Measurements from ENCODE around the gene AARS2.

AARS2 gene

DNA sequence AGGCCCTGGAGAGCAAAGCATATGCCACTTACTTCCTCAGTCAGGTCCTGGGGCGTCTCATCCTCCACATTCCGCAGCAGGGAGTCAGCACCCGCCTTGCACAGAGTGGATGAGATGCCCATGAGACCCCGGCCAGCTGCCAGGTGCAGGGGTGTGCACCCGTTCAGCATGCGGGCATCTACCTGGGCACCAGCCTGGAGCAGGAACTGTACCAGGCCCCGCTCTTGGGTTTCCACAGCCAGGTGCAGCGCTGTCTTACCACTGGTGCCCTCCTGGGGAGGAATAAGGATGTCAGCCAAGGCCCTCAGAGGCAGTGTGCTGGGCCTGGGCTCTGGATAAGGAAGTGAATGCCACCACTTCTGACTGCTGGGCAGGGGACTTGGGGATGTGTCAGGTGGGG, 53.1 kb downstream of the AARS2 start:
- TF ChIP-seq, protein P1, sequence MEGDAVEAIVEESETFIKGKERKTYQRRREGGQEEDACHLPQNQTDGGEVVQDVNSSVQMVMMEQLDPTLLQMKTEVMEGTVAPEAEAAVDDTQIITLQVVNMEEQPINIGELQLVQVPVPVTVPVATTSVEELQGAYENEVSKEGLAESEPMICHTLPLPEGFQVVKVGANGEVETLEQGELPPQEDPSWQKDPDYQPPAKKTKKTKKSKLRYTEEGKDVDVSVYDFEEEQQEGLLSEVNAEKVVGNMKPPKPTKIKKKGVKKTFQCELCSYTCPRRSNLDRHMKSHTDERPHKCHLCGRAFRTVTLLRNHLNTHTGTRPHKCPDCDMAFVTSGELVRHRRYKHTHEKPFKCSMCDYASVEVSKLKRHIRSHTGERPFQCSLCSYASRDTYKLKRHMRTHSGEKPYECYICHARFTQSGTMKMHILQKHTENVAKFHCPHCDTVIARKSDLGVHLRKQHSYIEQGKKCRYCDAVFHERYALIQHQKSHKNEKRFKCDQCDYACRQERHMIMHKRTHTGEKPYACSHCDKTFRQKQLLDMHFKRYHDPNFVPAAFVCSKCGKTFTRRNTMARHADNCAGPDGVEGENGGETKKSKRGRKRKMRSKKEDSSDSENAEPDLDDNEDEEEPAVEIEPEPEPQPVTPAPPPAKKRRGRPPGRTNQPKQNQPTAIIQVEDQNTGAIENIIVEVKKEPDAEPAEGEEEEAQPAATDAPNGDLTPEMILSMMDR (IDR thresholded peaks at IDR 0.05; ENCODE audit: control insufficient read depth, insufficient read depth, low read depth, low read length, missing control alignments): no peak
- DNase-seq (ENCODE audit: low read depth): no peak
- no peak overlapping the region for H3K4me3 ChIP-seq (ENCODE audit: control insufficient read depth, low read depth, low read length)

DNA sequence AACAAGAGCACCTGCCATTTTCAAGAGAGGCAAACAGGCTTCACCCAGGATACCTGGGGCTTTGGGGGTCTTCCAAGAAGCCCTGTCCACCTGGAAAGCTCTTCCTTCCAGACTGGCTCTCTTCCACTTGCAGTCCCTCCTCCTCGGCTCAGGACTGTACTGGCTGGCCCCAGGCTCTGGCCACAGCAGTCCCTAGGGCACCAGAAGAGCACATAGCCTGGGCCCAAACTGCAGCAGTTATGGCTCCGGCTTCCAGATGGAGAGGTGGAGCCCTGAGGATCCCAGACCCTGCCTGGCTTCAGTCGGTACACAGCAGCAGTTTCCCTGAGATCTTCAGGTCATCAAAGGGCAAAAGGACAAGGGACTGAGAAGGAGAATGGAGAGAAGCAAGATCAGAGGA, 54.2 kb downstream of the AARS2 start:
- DNase-seq (ENCODE audit: low read depth): no peak
- TF ChIP-seq, protein P1 (IDR thresholded peaks at IDR 0.05; ENCODE audit: control insufficient read depth, insufficient read depth, low read depth, low read length, missing control alignments): no peak
- H3K4me3 ChIP-seq (ENCODE audit: control insufficient read depth, low read depth, low read length): no peak overlapping the region

DNA sequence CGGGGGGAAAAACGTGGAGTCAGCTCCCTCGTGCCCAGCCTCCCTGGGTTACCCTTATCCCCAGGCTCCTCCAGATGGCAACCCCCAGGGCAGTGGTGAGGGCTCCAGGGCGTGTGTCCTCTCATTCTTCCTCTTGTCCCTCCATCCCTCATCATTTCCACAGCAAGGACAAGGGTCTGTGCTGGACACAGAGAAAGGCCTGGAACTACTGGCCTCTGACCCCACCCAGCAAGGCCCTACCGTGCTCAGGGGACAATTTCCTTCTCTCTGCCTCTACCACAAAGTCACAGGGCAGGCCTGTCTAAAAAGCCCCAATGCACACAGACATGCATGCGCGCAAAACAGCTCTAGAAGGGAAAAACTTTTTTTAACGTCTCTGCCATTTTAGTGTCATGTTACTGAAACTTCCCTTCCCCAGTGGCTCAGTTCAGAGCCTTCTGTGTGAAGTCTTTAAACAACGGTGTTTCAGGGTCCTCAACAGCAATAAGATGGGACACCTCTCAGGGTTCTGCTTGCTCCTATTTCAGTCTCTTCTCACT, 54.8 kb downstream of the AARS2 start:
- no peak overlapping the region for H3K4me3 ChIP-seq (ENCODE audit: control insufficient read depth, low read depth, low read length)
- DNase-seq (ENCODE audit: low read depth): no peak
- TF ChIP-seq, protein P1 (IDR thresholded peaks at IDR 0.05; ENCODE audit: control insufficient read depth, insufficient read depth, low read depth, low read length, missing control alignments): no peak

DNA sequence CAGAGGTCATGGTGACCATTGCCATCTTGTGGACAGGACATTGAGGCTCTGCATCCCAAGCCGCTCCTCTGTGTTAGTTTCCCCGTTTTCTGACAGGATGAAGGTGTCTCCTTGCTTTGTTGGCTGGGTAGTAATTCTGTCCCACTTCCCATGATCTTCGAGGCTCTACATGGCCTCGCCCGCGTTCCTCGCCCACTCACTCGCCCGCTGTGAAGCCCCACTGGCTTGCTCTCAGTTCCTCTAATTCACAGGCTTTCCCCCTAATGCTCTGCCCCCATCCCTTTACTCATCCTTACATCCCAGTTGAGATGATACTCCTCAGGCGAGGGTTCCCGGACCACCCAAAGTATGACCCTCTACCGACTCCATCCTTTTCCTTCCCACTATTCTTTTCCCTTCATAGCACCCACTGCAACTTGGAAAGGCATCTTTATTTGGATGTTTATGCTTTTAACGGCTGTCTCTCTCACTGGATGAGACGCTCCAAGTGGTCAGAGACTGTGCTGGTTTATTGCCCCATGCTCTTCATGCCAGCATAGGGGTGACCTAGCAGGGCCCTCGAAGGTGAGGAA, 55.3 kb downstream of the AARS2 start:
- DNase-seq (ENCODE audit: low read depth): no peak
- TF ChIP-seq, protein P1 (IDR thresholded peaks at IDR 0.05; ENCODE audit: control insufficient read depth, insufficient read depth, low read depth, low read length, missing control alignments): no peak
- peak overlapping the region; percentile 89 for H3K4me3 ChIP-seq (ENCODE audit: control insufficient read depth, low read depth, low read length)

DNA sequence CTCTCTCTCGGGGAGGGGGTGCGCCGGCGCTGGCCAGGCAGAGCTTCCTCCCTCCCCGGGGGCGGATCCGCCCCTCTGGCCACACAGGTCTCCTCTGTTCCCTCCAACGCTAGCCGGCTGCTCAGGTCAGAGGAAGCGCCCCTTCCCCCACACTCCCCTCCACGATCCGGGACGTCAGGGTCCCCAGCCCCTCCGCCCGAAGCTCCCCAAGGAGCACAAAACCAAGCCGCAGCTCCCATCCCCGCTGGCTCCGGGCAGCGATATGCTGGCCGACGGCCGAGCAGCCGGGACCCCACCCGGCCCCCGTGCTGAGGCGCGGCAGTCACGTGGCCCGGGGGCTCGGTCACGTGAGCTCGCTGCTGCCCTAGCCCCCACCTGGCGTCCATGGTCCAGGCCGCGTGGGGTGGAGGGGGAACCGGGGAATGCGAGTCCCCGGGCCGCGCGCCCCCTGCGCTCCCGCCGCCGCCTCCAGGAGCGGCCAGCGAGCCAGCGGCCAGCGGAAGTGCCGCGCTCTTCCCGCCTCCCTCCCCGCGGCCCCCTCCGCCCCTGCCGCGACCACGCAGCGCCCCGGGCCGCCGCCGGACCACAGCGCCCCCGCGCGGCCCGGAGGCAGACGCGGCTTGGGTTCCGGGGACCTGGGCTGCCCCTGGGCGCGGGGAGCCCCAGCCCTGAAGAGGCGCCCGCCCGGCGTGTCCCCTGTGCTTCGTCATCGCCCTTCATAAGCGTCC, 56.0 kb downstream of the AARS2 start, which contains the start of gene SLC35B2:
SLC35B2 (minus strand) TSS at position 504 of the 728 bp plus-strand sequence; CDS start at position 386, 118 bp downstream.
- DNase-seq (ENCODE audit: low read depth): no peak
- TF ChIP-seq, protein P1 (IDR thresholded peaks at IDR 0.05; ENCODE audit: control insufficient read depth, insufficient read depth, low read depth, low read length, missing control alignments): peak; percentile 29
- H3K4me3 ChIP-seq (ENCODE audit: control insufficient read depth, low read depth, low read length): peak within 1 kb of the TSS; percentile 89

DNA sequence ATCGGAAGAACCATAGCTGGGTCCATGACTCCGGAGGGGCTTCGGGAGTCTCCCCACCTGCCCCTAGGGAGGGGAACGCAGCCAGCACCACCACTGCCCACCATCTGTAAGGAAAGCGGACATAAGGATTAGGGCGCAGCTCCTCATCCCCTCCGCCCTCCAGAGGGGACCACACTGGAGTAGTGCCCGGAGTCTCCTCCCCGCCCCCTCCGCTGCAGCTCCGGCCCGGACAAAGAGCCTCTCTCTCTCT, 56.4 kb downstream of the AARS2 start:
- H3K4me3 ChIP-seq (ENCODE audit: control insufficient read depth, low read depth, low read length): peak overlapping the region; percentile 89
- DNase-seq (ENCODE audit: low read depth): no peak
- TF ChIP-seq, protein P1 (IDR thresholded peaks at IDR 0.05; ENCODE audit: control insufficient read depth, insufficient read depth, low read depth, low read length, missing control alignments): no peak

Measured in AG09309 (cell line).